HuH-7.5 (cell line): ENCODE results near the gene SPIRE1.

Source experiments
- DNase-seq: peaks from one replicate; pipeline ENCODE4 v3.0.0; 2011; ENCODE audit warnings: low spot score

The SPIRE1 gene

DNA sequence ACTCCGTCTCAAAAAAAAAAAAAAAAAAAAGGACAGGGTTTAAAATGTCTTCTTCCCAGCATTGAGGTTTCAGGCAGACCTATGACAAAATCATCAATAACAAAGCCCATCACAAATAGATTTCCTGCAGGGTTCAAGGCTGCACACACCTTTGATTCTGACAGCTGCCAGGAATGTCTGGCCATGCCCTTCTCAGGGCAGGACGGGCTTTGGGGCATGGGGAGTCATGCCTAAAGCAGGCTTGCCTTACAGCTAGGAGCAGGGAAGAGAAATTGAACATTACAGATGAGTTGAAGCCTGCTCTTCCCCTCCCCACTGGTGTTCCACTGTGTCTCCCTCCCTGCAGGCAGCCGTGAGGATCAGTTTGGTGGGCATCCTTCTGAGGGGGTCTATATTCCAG lies 246.5 kb downstream of the SPIRE1 start:
- DNase-seq = no peak

DNA sequence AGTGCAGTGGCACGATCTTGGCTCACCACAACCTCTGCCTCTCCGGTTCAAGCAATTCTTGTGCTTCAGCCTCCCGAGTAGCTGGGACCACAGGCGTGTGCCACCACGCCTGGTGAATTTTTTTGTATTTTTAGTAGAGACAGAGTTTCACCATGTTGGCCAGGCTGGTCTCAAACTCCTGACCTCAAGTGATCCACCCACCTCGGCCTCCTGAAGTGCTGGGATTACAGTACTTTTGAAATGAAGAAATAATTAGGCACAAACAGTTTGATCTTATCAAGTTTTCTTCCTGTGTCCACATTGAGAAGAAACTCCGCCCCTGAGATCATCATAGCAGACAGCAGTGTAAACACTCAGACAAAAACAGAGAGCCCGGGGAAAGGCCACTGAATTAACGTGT lies 247.2 kb downstream of the SPIRE1 start:
- peak; percentile 76 for DNase-seq

DNA sequence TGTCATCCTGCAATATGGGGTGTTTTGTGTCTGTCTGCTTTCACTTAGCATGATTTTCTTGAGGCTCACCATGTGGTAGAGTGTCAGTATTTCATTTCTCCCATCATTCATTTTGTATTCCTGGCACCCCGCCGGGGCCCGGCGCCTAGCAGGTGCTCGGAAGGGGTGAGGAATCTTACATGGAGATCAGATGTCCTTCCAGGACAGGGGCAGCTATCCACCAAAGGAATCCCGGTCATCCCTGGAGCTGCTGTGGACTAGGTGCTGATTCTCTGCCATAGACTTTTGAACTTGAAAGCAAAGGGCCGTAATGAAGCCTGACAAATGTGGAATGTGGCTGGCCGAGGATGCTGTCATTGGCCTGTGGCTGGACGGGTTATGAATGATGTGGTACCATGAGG lies 247.8 kb downstream of the SPIRE1 start:
- DNase-seq = no peak

DNA sequence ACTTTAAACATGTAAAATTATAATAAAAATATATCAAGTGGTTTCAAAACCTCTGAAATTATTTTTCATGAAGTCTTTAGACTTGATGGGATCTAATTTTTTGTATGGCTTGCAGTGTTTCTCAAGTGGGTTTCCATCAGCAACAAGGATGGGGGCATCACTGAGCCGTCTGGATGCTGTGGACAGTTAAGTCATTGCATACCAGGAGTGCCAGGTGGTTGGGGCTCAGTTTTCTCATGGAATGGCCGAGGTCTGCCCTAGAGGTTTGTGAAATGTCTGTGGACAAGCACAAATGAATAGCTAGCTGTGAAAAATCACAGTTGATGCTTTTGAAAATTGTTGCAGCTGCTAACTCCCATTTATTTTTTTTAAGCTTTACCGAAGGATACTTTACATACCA lies 248.4 kb downstream of the SPIRE1 start:
- no peak for DNase-seq

DNA sequence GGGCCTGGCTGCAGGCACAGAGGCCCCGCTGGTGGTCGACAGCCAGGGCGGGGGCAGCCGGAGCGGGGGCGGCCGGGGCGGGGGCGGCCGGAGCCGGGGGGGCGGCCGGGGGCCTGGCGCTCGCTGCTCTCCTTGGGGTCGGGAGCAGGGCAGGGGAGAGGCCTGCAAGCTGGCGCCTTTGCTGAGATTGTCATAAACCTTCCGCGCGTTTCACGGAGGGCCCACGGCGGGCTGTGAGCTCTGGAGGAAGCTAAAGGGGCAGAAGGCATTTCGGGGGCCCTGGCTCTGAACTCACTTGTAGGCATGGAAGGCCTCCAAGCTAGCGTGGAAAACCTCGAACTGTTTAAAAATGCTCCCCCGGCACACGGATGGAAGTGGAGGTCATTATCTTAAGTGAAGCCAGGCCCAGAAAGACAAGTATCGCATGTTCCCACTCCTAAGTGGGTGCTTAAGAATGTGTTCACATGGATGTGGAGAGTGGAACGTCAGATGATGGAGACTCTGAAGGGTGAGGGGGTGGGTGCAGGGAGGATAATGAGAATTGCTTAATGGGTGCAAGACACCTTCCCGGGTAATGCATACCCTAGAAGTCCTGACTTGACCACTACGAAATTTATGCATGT lies 249.5 kb downstream of the SPIRE1 start:
- DNase-seq = no peak

DNA sequence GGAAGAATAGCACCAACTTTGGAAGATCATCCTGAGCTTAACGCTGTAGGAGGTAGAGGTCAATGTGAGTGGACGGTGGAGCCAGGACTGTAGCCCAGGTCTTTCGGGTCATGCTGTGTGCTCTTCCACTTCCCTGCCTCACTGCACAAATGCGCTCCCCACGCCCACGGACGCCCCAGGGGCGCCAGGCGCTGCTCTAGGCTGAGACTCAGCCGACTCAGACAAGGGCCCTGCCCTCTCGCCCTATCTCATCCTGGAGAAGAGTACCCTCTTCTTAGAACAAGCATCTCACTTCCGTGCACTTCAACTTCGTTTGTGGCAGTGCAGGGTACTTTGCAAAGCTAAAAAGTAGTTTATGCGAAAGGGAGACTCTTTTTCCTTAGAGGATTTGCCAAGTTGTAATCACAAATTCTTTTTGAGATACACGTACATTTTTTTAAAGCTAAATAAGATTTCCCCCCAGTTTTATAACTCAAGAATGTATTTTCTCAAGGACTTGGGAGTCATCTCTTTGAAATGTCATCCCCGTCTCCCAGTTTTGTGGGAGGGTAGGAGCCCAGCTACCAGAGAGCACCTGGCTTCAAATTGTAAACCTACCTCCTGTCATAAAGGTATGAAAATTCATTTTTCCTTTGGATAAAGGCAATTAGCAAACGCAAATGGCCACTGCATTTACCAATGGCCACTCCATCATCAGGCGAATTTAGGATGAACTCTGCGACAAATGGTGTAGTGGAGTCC lies 251.4 kb downstream of the SPIRE1 start:
- DNase-seq = no peak

DNA sequence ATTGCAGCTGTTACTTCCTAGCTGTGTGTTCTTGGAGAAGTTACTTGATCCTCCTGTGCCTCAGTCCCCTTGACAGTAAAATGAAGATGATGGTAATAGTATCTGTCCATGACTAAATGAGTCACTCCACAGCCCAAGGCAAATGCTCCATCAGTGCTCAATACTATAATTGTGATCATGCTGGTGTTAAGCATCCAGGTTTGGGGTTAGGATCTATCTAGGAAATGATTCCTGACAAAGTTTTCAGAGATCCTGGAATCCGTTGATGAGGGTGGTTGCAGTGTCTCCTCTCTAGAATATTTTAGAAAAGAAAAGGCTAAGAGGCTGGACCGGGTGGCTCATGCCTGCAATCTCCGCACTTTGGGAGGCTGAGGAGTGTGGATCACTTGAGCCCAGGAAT lies 252.8 kb downstream of the SPIRE1 start:
- no peak for DNase-seq

DNA sequence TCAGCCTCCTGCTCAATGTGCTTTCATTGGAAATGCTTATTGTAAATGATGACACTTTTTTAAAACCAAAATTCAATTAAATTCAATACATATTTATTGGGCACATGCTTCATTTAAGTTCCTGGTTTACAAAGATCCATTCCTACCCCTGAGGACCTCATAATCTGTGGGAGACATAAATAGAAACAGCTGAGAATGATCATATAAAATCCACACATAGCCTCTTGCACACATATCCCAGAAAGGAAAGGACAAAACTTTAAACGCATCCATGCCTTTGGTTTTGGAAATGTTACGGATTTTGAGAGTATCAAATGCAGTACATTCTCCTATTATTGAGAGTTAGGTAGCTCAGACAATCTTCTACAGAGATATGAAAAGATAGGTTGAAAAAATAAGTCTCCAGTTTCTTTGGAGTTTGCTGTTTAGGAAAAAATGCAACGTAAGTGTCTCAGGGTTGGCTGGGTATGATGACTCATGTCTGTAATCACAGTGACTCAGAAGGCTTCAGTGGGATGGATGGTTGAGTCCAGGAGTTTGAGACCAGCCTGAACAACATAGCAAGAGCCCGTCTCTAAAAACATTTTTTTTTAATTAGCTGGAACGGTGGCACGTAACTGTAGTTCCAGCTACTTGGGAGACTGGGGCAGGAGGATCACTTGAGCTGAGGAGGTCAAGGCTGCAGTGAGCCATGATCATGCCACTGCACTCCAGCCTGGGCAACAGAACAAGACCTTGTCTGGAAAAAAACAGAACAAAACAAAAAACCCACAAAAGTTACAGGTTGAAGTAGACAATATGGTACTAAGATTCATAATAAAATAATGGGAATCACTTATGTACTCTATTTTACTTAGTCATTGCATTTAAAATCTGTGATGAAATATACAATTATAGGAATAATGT lies 254.1 kb downstream of the SPIRE1 start:
- no peak for DNase-seq

DNA sequence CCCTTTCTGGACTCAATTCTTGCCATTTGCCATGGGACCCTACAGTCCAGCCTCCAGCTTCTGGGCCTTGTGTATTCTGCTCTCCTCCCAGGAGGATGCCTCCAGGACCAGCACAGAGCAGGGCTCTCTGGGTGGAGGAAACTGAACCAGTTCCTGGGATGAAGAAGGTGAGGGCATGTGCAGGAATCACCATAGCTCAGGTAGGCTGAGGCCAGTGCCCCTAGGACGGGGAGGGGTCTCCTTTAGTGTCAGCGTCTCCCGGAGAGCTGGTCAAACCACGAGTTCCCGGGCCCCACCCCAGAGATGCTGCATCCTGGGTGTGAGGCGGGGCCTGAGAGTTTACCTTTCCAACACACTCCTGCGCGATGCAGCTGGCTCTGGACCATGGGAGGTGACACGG lies 256.0 kb downstream of the SPIRE1 start:
- peak; percentile 7 for DNase-seq

DNA sequence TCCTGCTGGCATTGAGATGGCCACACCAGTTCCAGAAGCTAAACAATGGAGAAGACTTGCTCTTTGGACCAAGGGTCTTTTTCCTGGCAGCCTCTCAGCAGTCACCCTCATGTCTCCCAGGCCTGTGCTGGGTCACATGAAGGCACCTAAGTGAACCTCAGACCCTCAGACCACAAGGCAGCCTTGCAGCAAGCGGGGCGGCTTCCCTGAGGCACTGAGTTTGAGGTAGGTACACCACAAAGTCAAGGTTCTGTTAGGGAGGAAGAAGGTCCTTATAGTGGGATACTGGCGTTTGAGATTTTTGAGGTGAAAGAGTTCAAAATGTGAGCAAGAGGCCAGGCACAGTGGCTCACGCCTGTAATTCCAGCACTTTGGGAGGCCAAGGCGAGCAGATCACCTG lies 258.7 kb downstream of the SPIRE1 start:
- no peak for DNase-seq

DNA sequence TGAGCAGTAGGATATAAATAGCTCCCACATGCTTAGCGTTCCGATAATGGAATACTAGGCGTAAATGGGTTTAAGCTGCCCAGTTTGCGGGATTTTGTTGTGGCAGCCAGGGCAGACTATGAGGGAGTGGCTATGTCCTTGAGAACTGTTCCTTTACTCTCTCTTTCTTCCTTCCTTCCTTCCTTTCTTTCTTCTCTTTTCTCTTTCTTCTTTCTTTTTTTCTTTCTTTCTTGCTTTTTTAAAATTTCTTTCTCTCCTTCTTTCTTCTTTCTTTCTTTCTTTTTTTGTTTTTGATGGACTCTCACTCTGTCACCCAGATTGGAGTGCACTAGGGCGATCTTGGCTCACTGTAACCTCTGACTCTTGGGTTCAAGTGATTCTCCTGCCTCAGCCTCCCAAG lies 259.3 kb downstream of the SPIRE1 start:
- no peak for DNase-seq

DNA sequence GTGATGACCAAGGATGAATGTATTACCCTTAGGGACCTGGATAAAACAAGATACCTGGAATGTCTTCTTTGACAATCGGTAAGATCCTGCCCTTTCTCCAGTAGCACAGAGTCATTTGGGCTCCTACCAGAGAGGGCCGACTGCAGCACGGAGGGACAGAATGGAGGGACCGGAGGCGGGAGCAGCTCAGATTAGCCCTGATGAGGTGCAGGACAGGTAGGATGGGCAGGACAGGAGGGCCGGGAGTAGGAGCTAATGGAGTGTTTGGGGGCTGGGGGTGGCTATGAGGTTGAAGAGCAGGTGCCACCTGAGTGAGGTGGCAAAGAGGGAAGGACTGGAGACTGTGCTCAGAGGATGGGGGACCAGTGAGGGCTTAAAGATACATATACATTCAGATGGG lies 260.1 kb downstream of the SPIRE1 start:
- DNase-seq = no peak

DNA sequence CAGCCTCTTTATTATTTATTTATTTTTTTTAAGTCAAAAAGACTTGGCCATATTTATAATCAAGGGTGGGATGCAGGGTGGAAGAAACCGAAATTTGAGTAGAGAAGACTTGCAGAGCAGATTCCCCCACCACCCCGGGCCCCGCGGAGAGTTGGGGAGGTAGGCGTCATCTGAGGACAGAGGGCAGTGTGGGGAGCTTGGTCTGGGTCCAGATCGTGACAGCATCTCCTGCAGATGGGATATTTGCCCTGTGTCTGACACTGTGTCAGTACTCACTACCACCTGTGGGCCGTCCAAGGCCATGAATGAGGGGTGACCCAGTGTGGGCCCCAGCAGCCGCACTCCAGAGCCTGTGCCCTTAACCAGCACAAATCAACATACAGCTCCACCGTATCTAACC lies 260.7 kb downstream of the SPIRE1 start:
- DNase-seq = no peak
